Measurements from ENCODE around the gene MLLT10.
"Not testable (repeated sequence)": the region's sequence is repeated elsewhere in the genome, so short reads cannot be mapped to it uniquely, and the experiment has no call there.

The MLLT10 gene

GRCh38 chr10:21528236-21529031 lies 5.6 kb upstream of the MLLT10 start:
- no peak for DNase-seq (ENCODE audit: low read depth)

GRCh38 chr10:21529032-21529910 lies 4.8 kb upstream of the MLLT10 start:
- DNase-seq (ENCODE audit: low read depth): no peak

- no peak for DNase-seq (ENCODE audit: low read depth)
These were observed 3.9 kb upstream of the MLLT10 start for GRCh38 chr10:21530168-21530567.

- no peak for DNase-seq (ENCODE audit: low read depth)
These were observed 3.4 kb upstream of the MLLT10 start for GRCh38 chr10:21530641-21531040.

GRCh38 chr10:21531164-21531563 lies 2.9 kb upstream of the MLLT10 start:
- DNase-seq (ENCODE audit: low read depth): no peak

GRCh38 chr10:21532694-21533466 lies 1.2 kb upstream of the MLLT10 start:
- DNase-seq (ENCODE audit: low read depth): no peak

- no peak for DNase-seq (ENCODE audit: low read depth)
These were observed 201 bp downstream of the MLLT10 start for GRCh38 chr10:21534280-21534586.

- no peak for DNase-seq (ENCODE audit: low read depth)
These were observed 817 bp downstream of the MLLT10 start for GRCh38 chr10:21534604-21535493.

- no peak for DNase-seq (ENCODE audit: low read depth)
These were observed 1.5 kb downstream of the MLLT10 start for GRCh38 chr10:21535494-21535965.

- not testable (repeated sequence) for DNase-seq (ENCODE audit: low read depth)
These were observed 1.9 kb downstream of the MLLT10 start for GRCh38 chr10:21535976-21536375.

- DNase-seq (ENCODE audit: low read depth): no peak
These were observed 2.8 kb downstream of the MLLT10 start for GRCh38 chr10:21536874-21537273.

GRCh38 chr10:21540701-21541100 lies 6.7 kb downstream of the MLLT10 start:
- not testable (repeated sequence) for DNase-seq (ENCODE audit: low read depth)

GRCh38 chr10:21547246-21547645 lies 13.2 kb downstream of the MLLT10 start:
- no peak for DNase-seq (ENCODE audit: low read depth)

GRCh38 chr10:21552638-21553037 lies 18.6 kb downstream of the MLLT10 start:
- no peak for DNase-seq (ENCODE audit: low read depth)

GRCh38 chr10:21556527-21556926 lies 22.5 kb downstream of the MLLT10 start:
- no peak for DNase-seq (ENCODE audit: low read depth)

- DNase-seq (ENCODE audit: low read depth): not testable (repeated sequence)
These were observed 25.0 kb downstream of the MLLT10 start for GRCh38 chr10:21558984-21559383.

- DNase-seq (ENCODE audit: low read depth): no peak
These were observed 36.9 kb downstream of the MLLT10 start for GRCh38 chr10:21570761-21571521.

GRCh38 chr10:21572578-21572977 lies 38.5 kb downstream of the MLLT10 start:
- no peak for DNase-seq (ENCODE audit: low read depth)

GRCh38 chr10:21574514-21574913 lies 40.5 kb downstream of the MLLT10 start:
- DNase-seq (ENCODE audit: low read depth): not testable (repeated sequence)

- DNase-seq (ENCODE audit: low read depth): no peak
These were observed 45.3 kb downstream of the MLLT10 start for GRCh38 chr10:21579291-21579690.

All from stimulated activated CD8-positive, alpha-beta memory T cell treated with anti-CD3 and anti-CD28 coated beads, Interleukin-12 subunit alpha, Interleukin-12 subunit beta, amount 100 ng/mL, for 4 hours (primary cell).